AG09319 (cell line): ENCODE data around the gene TGIF1.

Experiments
- DNase-seq: peaks from one replicate; pipeline ENCODE4 v3.0.0-alpha.2; 2010; ENCODE audit warnings: low read depth; ENCODE audit errors: extremely low read depth
- TF ChIP-seq, protein P1 (sequence below): IDR thresholded peaks from 2 replicates; pipeline ENCODE4 v1.5.1; 2011; ENCODE audit warnings: low read depth, mild to moderate bottlenecking, inconsistent platforms, low read length, moderate library complexity

The TGIF1 gene

DNA sequence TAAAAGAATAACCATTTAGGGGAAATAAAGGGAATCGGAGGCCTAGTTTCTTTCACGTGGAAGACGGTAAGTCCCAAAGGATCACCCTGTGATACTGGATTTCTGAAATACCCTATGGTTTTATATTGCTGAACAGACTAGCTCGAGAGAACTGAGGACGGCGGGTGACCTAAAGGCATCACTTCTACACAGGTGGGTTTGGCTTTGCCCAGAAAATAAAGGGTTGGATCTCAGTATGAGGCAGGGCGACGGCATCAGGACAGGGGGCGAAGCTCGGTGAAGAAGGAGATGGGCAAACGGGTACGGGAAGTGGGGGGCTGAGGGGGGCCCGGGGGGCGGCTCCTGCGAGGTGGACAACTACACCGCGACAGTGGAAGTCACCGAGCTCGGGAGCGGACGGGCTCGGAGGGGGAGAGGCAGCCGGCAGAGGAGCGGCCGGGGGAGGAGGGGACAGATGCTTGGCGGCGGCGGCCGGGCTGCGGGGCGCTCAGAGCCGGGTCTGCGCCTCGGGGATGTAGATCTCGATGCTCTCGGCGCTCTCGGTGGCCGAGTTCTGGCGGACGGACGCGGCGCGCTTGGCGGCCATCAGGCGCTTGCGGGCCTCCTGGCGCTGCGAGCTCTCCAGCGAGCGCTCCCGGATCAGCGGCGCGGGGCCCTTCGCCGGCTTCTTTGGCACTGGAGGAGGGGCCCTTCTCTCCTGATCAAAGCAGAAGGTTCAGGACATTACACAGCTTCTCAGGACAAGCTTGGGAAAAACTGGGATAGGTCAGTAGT is 48.9 kb downstream of the TGIF1 start:
- TF ChIP-seq, protein P1, sequence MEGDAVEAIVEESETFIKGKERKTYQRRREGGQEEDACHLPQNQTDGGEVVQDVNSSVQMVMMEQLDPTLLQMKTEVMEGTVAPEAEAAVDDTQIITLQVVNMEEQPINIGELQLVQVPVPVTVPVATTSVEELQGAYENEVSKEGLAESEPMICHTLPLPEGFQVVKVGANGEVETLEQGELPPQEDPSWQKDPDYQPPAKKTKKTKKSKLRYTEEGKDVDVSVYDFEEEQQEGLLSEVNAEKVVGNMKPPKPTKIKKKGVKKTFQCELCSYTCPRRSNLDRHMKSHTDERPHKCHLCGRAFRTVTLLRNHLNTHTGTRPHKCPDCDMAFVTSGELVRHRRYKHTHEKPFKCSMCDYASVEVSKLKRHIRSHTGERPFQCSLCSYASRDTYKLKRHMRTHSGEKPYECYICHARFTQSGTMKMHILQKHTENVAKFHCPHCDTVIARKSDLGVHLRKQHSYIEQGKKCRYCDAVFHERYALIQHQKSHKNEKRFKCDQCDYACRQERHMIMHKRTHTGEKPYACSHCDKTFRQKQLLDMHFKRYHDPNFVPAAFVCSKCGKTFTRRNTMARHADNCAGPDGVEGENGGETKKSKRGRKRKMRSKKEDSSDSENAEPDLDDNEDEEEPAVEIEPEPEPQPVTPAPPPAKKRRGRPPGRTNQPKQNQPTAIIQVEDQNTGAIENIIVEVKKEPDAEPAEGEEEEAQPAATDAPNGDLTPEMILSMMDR, result no peak
- no peak for DNase-seq

- TF ChIP-seq, protein P1, result no peak
- no peak for DNase-seq
Measured at GRCh38 chr18:3499501-3499900, 49.5 kb downstream of the TGIF1 start.

- TF ChIP-seq, protein P1, result no peak
- DNase-seq, result no peak
Measured at GRCh38 chr18:3500016-3500415, 50.0 kb downstream of the TGIF1 start.

DNA sequence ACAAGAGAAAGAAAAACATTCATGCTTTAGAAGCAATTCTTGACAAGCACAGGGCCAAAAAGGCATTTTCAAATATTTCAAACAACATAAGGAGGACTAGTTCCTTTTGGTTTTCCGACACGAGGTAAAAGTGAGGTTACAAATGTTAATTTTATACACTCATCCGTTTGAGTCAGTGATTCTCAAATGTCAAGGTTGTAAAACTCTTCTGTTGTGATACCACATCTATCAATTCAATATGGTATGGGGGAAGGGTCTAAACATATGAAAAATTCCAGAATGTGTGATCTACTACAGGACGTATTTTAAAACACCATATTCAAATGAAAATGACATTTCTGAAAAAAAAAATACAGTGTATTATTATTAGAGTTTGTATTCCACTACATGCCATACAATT is 52.7 kb downstream of the TGIF1 start:
- DNase-seq, result no peak
- TF ChIP-seq, protein P1, result no peak

GRCh38 chr18:3504637-3505036 is 54.7 kb downstream of the TGIF1 start:
- TF ChIP-seq, protein P1, result no peak
- no peak for DNase-seq

DNA sequence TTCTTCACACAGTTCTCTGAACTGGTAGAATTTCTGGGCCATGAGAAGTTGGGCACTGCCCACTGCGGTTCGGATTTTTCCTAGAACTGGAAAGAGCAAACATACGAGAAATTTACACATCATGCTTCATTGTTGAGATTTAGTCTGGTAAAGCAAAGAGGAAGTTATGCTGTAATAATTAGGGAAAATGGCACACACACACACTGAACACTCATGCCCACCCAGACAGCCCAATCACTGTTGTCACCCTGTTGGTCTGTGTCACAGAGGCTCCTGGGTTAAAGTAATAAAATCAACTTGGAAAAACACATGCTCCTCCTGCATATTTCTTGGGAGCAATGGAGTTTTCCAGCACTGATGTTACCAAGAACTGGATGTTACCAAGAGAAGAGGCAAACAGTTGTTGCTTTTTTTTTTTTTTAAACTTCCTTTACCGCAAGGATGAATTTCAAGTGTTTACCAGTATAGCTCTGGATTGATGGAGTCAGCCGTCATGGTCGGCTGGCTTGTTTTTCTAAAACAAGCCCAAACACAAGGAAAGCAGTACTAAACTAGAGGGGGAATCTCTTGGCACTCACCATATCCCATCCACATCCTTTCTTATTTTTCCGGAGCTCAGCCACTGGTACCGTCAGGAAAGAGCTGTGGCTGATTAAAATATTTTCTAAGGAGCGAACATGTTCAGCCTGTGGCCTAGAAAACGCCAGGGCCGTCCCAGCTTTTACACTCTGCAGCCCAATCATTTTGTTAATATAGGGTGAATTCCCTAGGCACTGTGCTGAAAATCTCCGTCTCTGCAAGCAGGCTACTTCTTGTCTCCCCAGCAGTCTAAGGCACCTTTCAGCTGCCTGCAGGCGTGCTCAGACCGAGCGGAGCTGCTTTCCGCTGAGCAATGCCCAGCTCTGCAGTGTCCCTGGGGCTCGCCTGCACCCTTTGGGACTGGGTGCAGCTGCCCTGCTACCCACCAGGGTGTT is 58.9 kb downstream of the TGIF1 start:
- TF ChIP-seq, protein P1, result no peak
- DNase-seq, result no peak
